Effector memory CD8-positive, alpha-beta T cell (primary cell): ENCODE results near the gene CT45A5.
"Not testable (repeated sequence)": the region's sequence is repeated elsewhere in the genome, so short reads cannot be mapped to it uniquely, and the experiment has no call there.

ENCODE experiments used
- ATAC-seq: fragments of 150-1000 bp; cut with Tn5 transposase; replicated peaks from 2 replicates; pipeline ENCODE4 v1.10.0; 2021; ENCODE audit warnings: mild to moderate bottlenecking, moderate library complexity
- DNase-seq, 3 experiments: peaks; one replicate each; pipeline ENCODE4 v3.0.0; 2021
- H3K27ac Mint-ChIP-seq, 2 donors: one replicate each; pipeline ENCODE4 v1.8.0; 2022; ENCODE audit warnings: mild to moderate bottlenecking in 2 of 2, mixed read lengths in 2 of 2, moderate library complexity in 2 of 2
- H3K27me3 Mint-ChIP-seq, 2 donors: one replicate each; pipeline ENCODE4 v1.8.0; 2022; ENCODE audit warnings: mixed read lengths in 2 of 2
- H3K36me3 Mint-ChIP-seq: one replicate; pipeline ENCODE4 v1.8.0; 2022; ENCODE audit warnings: mild to moderate bottlenecking, moderate library complexity, mixed read lengths; ENCODE audit not compliant: insufficient read depth
- H3K4me1 Mint-ChIP-seq, 2 donors: one replicate each; pipeline ENCODE4 v1.8.0; 2022; ENCODE audit warnings: low read depth in 2 of 2, mixed read lengths in 2 of 2
- H3K4me3 Mint-ChIP-seq, 2 donors: one replicate each; pipeline ENCODE4 v1.8.0; 2022; ENCODE audit warnings: mild to moderate bottlenecking in 2 of 2, mixed read lengths in 2 of 2, moderate library complexity in 2 of 2
- H3K9me3 Mint-ChIP-seq, 2 donors: one replicate each; pipeline ENCODE4 v1.8.0; 2022; ENCODE audit warnings: mixed read lengths in 2 of 2
- total RNA-seq, 9 experiments: gene quantifications; one replicate each; lab custom pipeline; 2026; lab: John Stamatoyannopoulos, UW

Gene CT45A5
- total RNA-seq, result 0 reads per million in 9 experiments

- not testable (repeated sequence) for H3K27me3 Mint-ChIP-seq, H3K4me3 Mint-ChIP-seq, H3K4me1 Mint-ChIP-seq, H3K27ac Mint-ChIP-seq, DNase-seq, H3K9me3 Mint-ChIP-seq, H3K36me3 Mint-ChIP-seq, ATAC-seq
These were observed at the start of gene CT45A5 for GRCh38 chrX:135785403-135785802. Gene CT45A5 (minus strand): TSS chrX:135785503. CDS start chrX:135781729, 3,774 bp downstream.

DNA sequence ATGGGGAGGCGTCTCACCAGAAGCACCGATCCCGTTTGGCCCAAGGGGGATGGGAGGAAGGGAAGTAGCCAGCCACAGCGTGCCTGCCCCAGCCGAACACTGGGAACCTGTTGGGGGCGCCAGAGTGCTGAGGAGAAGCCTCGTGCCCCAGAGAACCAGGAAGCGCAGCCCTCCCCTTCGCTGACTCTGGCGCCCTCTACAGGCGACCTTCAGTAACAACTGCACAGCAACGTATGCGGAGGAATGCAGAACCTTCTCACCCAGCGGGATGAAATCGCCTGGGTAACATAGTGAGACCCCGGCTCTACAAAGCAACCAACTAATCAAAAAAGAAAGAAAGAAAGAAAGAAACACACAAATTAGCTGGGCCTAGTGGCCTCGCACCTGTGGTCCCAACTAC is 34.6 kb upstream of the CT45A5 start, which contains the start of gene CT45A2:
Gene CT45A2, minus strand, starts transcription at position 101 of the 400 bp plus-strand sequence. CDS start 3,747 bp downstream, outside the sequence.
- ATAC-seq, H3K4me3 Mint-ChIP-seq, H3K27ac Mint-ChIP-seq, H3K36me3 Mint-ChIP-seq, H3K4me1 Mint-ChIP-seq, DNase-seq, H3K27me3 Mint-ChIP-seq, H3K9me3 Mint-ChIP-seq: not testable (repeated sequence)

GRCh38 chrX:135802687-135803086 is 17.4 kb upstream of the CT45A5 start, which contains the start of gene CT45A6:
Gene CT45A6 (minus strand): TSS chrX:135802787. CDS start chrX:135798993, 3,794 bp downstream.
- H3K36me3 Mint-ChIP-seq, result not testable (repeated sequence)

GRCh38 chrX:135768091-135768490 is 17.2 kb downstream of the CT45A5 start, which contains the start of gene CT45A3:
Gene CT45A3 (minus strand): TSS chrX:135768191. CDS start chrX:135764444, 3,747 bp downstream.
- H3K27me3 Mint-ChIP-seq, H3K27ac Mint-ChIP-seq, H3K36me3 Mint-ChIP-seq, H3K4me3 Mint-ChIP-seq, H3K9me3 Mint-ChIP-seq, ATAC-seq, DNase-seq, H3K4me1 Mint-ChIP-seq: not testable (repeated sequence)

More at GRCh38 chrX:135802687-135803086, 17.4 kb upstream of the CT45A5 start, which contains the start of gene CT45A6:
- ATAC-seq, H3K9me3 Mint-ChIP-seq, H3K4me3 Mint-ChIP-seq, H3K4me1 Mint-ChIP-seq, H3K27me3 Mint-ChIP-seq, DNase-seq, H3K27ac Mint-ChIP-seq: not testable (repeated sequence)

GRCh38 chrX:135744739-135745138 is 40.6 kb downstream of the CT45A5 start:
- not testable (repeated sequence) for H3K36me3 Mint-ChIP-seq, H3K4me1 Mint-ChIP-seq, H3K27ac Mint-ChIP-seq, H3K9me3 Mint-ChIP-seq, DNase-seq, ATAC-seq, H3K27me3 Mint-ChIP-seq, H3K4me3 Mint-ChIP-seq

DNA sequence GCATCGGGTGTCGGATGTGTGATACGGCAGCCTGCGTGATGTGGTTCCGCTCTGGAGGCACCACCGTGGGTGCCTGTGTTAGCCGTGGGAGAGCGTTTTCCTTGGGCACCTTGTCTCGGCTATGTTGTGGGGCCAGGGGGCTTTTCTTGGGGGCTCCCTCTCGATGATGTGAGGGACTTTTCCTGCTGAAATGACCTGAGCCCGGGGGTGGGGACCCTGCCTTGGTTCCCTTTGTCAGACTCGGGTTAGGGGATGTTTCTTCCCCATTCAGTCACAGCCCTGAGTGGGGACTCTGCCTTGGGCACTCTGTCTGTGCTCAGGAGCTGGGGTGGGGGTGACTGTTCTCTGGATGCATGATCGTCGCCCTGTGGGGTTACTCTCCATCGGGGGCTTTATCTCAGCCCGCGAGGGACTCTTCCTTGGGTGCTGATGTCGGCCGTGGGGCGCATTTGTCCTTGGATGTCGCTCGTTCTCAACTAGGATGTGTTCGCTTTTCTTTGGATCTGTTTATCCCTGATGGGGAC is 44.0 kb downstream of the CT45A5 start:
- ATAC-seq (no peak), DNase-seq (no peak)
- no peak overlapping the region for H3K4me3 Mint-ChIP-seq
- no peaks in the 10 kb centered on the region for H3K4me1 Mint-ChIP-seq
- H3K27me3 Mint-ChIP-seq, result no peaks in the 10 kb centered on the region
- H3K27ac Mint-ChIP-seq, result no peak overlapping the region
- H3K36me3 Mint-ChIP-seq, result no peaks in the 10 kb centered on the region
- H3K9me3 Mint-ChIP-seq, result no peaks in the 10 kb centered on the region

GRCh38 chrX:135740681-135741149 is 44.6 kb downstream of the CT45A5 start:
- ATAC-seq, result no peak
- peak; percentile 7 to 23 (median 9) for DNase-seq
- Mint-ChIP-seq H3K27me3 (no peaks in the 10 kb centered on the region), H3K4me1 (no peaks in the 10 kb centered on the region), H3K9me3 (no peaks in the 10 kb centered on the region), H3K4me3 (peak overlapping the region in 1 of 2 donors; percentile 29), H3K36me3 (no peaks in the 10 kb centered on the region), H3K27ac (no peak overlapping the region)

- Mint-ChIP-seq H3K9me3 (no peaks in the 10 kb centered on the region), H3K36me3 (no peaks in the 10 kb centered on the region), H3K4me1 (no peaks in the 10 kb centered on the region), H3K27ac (no peak overlapping the region), H3K27me3 (no peaks in the 10 kb centered on the region), H3K4me3 (no peak overlapping the region)
- no peak for DNase-seq
- no peak for ATAC-seq
These were observed 47.8 kb downstream of the CT45A5 start for GRCh38 chrX:135737366-135738071.

- H3K4me1 Mint-ChIP-seq, H3K4me3 Mint-ChIP-seq, H3K9me3 Mint-ChIP-seq, H3K36me3 Mint-ChIP-seq, ATAC-seq, DNase-seq, H3K27ac Mint-ChIP-seq, H3K27me3 Mint-ChIP-seq: not testable (repeated sequence)
These were observed 50.6 kb downstream of the CT45A5 start for GRCh38 chrX:135734666-135735065.
